GM23338 (cell line): ENCODE results near the gene SLC30A5. TPM values are rescaled to one million over a fixed set of nuclear protein-coding genes. Genes with fewer than 3 reads are reported as not detected.

ENCODE experiments used
- ATAC-seq: fragments of 200-7000 bp; cut with Tn5 transposase; 3 replicates; pipeline ENCODE4 v1.9.1; 2020
- DNase-seq: peaks from one replicate; pipeline ENCODE4 v3.0.0-alpha.2; 2015; ENCODE audit warnings: low spot score
- H2AFZ ChIP-seq: fragments of 200-600 bp; sonication (generic); 2 replicates; pipeline ENCODE4 v1.8.0; 2016; ENCODE audit warnings: antibody characterized with exemption, mild to moderate bottlenecking, moderate library complexity
- H3F3A ChIP-seq: fragments of 200-600 bp; sonication (generic); replicated peaks from 2 replicates; pipeline ENCODE4 v1.8.0; 2017; ENCODE audit warnings: antibody characterized with exemption, mixed run types, low read depth
- H3K27ac ChIP-seq: fragments of 200-600 bp; sonication (generic); 2 replicates; pipeline ENCODE4 v1.6.1; 2016; ENCODE audit warnings: low read depth
- H3K27me3 ChIP-seq: fragments of 200-600 bp; sonication (generic); 2 replicates; pipeline ENCODE4 v1.8.0; 2016; ENCODE audit warnings: mild to moderate bottlenecking, mixed run types, moderate library complexity; ENCODE audit not compliant: insufficient read depth
- H3K36me3 ChIP-seq: fragments of 200-600 bp; sonication (generic); 2 replicates; pipeline ENCODE4 v1.8.0; 2016; ENCODE audit warnings: mild to moderate bottlenecking; ENCODE audit not compliant: insufficient read depth
- H3K4me1 ChIP-seq: fragments of 200-600 bp; sonication (generic); 2 replicates; pipeline ENCODE4 v1.8.0; 2016; ENCODE audit warnings: mild to moderate bottlenecking, moderate library complexity; ENCODE audit not compliant: insufficient read depth
- H3K4me2 ChIP-seq: fragments of 200-600 bp; sonication (generic); 2 replicates; pipeline ENCODE4 v1.7.1; 2017; ENCODE audit warnings: mixed run types
- H3K4me3 ChIP-seq: fragments of 200-600 bp; sonication (generic); 2 replicates; pipeline ENCODE4 v1.6.1; 2016; ENCODE audit warnings: mixed run types
- H3K79me2 ChIP-seq: fragments of 200-600 bp; sonication (generic); replicated peaks from 2 replicates; pipeline ENCODE4 v1.8.0; 2017; ENCODE audit warnings: mild to moderate bottlenecking; ENCODE audit not compliant: insufficient read depth
- H3K9me2 ChIP-seq: fragments of 200-600 bp; sonication (generic); 2 replicates; pipeline ENCODE4 v1.8.0; 2017; ENCODE audit not compliant: insufficient read depth
- H4K20me1 ChIP-seq: fragments of 200-600 bp; sonication (generic); replicated peaks from 2 replicates; pipeline ENCODE4 v1.8.0; 2017; ENCODE audit warnings: mild to moderate bottlenecking; ENCODE audit not compliant: insufficient read depth
- H3K27ac Mint-ChIP-seq: 2 replicates; pipeline ENCODE4 v1.8.0; 2020; ENCODE audit warnings: inconsistent platforms, mild to moderate bottlenecking, moderate library complexity, mixed read lengths
- H3K27me3 Mint-ChIP-seq: 3 replicates; pipeline ENCODE4 v1.8.0; 2022; ENCODE audit warnings: low read depth, mild to moderate bottlenecking, moderate library complexity, mixed read lengths, inconsistent platforms; ENCODE audit not compliant: insufficient read depth, poor library complexity
- H3K36me3 Mint-ChIP-seq: 3 replicates; pipeline ENCODE4 v1.8.0; 2021; ENCODE audit warnings: low read depth, mild to moderate bottlenecking, inconsistent platforms, moderate library complexity, mixed read lengths
- H3K4me1 Mint-ChIP-seq: 3 replicates; pipeline ENCODE4 v1.8.0; 2020; ENCODE audit warnings: mild to moderate bottlenecking, inconsistent platforms, mixed read lengths
- H3K4me3 Mint-ChIP-seq: 3 replicates; pipeline ENCODE4 v1.8.0; 2021; ENCODE audit warnings: moderate library complexity, mild to moderate bottlenecking, inconsistent platforms, mixed read lengths
- H3K9me3 Mint-ChIP-seq: 3 replicates; pipeline ENCODE4 v1.8.0; 2020; ENCODE audit warnings: moderate library complexity, mild to moderate bottlenecking, inconsistent platforms, mixed read lengths
- CREB1 ChIP-seq: fragments of 250-450 bp; sonication (Bioruptor Pico); IDR thresholded peaks from 2 replicates; pipeline ENCODE4 v1.5.0; 2020; ENCODE audit warnings: low read depth, mild to moderate bottlenecking, moderate library complexity
- CTCF ChIP-seq, 2 experiments: fragments of 200-600 bp in 1 of 2; sonication (generic) in 1 of 2; conservative IDR thresholded peaks; 2 replicates each; pipeline versions ENCODE4 v1.5.1 to v1.6.1; 2016 to 2017; ENCODE audit warnings: antibody characterized with exemption in 2 of 2, low read depth in 2 of 2, mild to moderate bottlenecking in 2 of 2, moderate library complexity in 1 of 2
- EZH2 ChIP-seq: fragments of 200-600 bp; sonication (generic); IDR thresholded peaks from one replicate; pipeline ENCODE4 v1.8.0; 2017; ENCODE audit warnings: antibody characterized with exemption, mild to moderate bottlenecking, low read depth; ENCODE audit not compliant: unreplicated experiment
- EZH2phosphoT487 ChIP-seq: fragments of 200-600 bp; sonication (generic); IDR thresholded peaks from one replicate; pipeline ENCODE4 v1.8.1; 2018; ENCODE audit warnings: antibody characterized with exemption; ENCODE audit not compliant: unreplicated experiment
- JUNB ChIP-seq: IDR thresholded peaks from one replicate; pipeline ENCODE4 v1.6.1; 2016; ENCODE audit warnings: antibody characterized with exemption; ENCODE audit not compliant: unreplicated experiment
- POLR2AphosphoS5 ChIP-seq: IDR thresholded peaks from 2 replicates; pipeline ENCODE4 v1.6.1; 2016; ENCODE audit warnings: antibody characterized with exemption, low read depth
- REST ChIP-seq: IDR thresholded peaks from one replicate; pipeline ENCODE4 v1.6.1; 2018; ENCODE audit warnings: antibody characterized with exemption; ENCODE audit not compliant: unreplicated experiment
- STAT1 ChIP-seq: IDR thresholded peaks from one replicate; pipeline ENCODE4 v1.6.1; 2016; ENCODE audit warnings: antibody characterized with exemption; ENCODE audit not compliant: unreplicated experiment
- polyA plus RNA-seq: library from polyadenylated mRNA; unstranded; fragments of >200 nt; fragmentation: Nextera tagmentation; extraction: Ambion mirVana; gene quantifications from 2 replicates; pipeline ENCODE4 v1.2.1, GENCODE V29; 2016
- total RNA-seq: library from RNA; depleted of rRNA; stranded (reverse); fragments of >200 nt; shearing (Covaris generic); gene quantifications from 2 replicates; pipeline ENCODE4 v1.2.3, GENCODE V29; 2014
- TF ChIP-seq, protein P1 (sequence below): fragments of 250-450 bp; sonication (Bioruptor Pico); IDR thresholded peaks from 2 replicates; pipeline ENCODE4 v1.5.0; 2020; ENCODE audit warnings: mild to moderate bottlenecking, moderate library complexity
- TF ChIP-seq, protein P2 (sequence below): IDR thresholded peaks from 2 replicates; pipeline ENCODE4 v1.6.1; 2016; ENCODE audit warnings: antibody characterized with exemption

Gene SLC30A5
- total and polyA plus RNA-seq, 2 experiments from 2014 or later, result 38.2 to 43.2 TPM

GRCh38 chr5:69079556-69079955, 14.3 kb upstream of the SLC30A5 start (continued):
- TF ChIP-seq, protein P1, sequence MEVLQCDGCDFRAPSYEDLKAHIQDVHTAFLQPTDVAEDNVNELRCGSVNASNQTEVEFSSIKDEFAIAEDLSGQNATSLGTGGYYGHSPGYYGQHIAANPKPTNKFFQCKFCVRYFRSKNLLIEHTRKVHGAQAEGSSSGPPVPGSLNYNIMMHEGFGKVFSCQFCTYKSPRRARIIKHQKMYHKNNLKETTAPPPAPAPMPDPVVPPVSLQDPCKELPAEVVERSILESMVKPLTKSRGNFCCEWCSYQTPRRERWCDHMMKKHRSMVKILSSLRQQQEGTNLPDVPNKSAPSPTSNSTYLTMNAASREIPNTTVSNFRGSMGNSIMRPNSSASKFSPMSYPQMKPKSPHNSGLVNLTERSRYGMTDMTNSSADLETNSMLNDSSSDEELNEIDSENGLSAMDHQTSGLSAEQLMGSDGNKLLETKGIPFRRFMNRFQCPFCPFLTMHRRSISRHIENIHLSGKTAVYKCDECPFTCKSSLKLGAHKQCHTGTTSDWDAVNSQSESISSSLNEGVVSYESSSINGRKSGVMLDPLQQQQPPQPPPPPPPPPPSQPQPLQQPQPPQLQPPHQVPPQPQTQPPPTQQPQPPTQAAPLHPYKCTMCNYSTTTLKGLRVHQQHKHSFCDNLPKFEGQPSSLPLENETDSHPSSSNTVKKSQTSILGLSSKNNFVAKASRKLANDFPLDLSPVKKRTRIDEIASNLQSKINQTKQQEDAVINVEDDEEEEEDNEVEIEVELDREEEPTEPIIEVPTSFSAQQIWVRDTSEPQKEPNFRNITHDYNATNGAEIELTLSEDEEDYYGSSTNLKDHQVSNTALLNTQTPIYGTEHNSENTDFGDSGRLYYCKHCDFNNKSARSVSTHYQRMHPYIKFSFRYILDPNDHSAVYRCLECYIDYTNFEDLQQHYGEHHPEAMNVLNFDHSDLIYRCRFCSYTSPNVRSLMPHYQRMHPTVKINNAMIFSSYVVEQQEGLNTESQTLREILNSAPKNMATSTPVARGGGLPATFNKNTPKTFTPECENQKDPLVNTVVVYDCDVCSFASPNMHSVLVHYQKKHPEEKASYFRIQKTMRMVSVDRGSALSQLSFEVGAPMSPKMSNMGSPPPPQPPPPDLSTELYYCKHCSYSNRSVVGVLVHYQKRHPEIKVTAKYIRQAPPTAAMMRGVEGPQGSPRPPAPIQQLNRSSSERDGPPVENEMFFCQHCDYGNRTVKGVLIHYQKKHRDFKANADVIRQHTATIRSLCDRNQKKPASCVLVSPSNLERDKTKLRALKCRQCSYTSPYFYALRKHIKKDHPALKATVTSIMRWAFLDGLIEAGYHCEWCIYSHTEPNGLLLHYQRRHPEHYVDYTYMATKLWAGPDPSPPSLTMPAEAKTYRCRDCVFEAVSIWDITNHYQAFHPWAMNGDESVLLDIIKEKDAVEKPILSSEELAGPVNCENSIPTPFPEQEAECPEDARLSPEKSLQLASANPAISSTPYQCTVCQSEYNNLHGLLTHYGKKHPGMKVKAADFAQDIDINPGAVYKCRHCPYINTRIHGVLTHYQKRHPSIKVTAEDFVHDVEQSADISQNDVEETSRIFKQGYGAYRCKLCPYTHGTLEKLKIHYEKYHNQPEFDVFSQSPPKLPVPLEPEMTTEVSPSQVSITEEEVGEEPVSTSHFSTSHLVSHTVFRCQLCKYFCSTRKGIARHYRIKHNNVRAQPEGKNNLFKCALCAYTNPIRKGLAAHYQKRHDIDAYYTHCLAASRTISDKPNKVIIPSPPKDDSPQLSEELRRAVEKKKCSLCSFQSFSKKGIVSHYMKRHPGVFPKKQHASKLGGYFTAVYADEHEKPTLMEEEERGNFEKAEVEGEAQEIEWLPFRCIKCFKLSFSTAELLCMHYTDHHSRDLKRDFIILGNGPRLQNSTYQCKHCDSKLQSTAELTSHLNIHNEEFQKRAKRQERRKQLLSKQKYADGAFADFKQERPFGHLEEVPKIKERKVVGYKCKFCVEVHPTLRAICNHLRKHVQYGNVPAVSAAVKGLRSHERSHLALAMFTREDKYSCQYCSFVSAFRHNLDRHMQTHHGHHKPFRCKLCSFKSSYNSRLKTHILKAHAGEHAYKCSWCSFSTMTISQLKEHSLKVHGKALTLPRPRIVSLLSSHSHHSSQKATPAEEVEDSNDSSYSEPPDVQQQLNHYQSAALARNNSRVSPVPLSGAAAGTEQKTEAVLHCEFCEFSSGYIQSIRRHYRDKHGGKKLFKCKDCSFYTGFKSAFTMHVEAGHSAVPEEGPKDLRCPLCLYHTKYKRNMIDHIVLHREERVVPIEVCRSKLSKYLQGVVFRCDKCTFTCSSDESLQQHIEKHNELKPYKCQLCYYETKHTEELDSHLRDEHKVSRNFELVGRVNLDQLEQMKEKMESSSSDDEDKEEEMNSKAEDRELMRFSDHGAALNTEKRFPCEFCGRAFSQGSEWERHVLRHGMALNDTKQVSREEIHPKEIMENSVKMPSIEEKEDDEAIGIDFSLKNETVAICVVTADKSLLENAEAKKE (CRISPR knock-in tag), result no peak

- Histone ChIP-seq H3K36me3 (no peaks in the 10 kb centered on the region), H2AFZ (peak overlapping the region; percentile 67), H3K79me2 (no peaks in the 10 kb centered on the region), H3K27ac (no peak overlapping the region), H3K4me3 (no peak overlapping the region), H4K20me1 (no peaks in the 10 kb centered on the region), H3K9me2 (no peaks in the 10 kb centered on the region), H3K4me2 (no peak overlapping the region), H3F3A (no peaks in the 10 kb centered on the region), H3K4me1 (no peaks in the 10 kb centered on the region), H3K27me3 (no peaks in the 10 kb centered on the region)
- ATAC-seq (peak; percentile 98), DNase-seq (peak; percentile 71)
- H3K4me1 Mint-ChIP-seq, result peaks cover 15% of the 10 kb centered on the region; the same call in 2 of the 3 replicates
- H3K36me3 Mint-ChIP-seq, result 0 out of 3 replicates have a peak, but pooled peaks cover 3% of the 10 kb centered on the region
- no peak overlapping the region for H3K4me3 Mint-ChIP-seq
- H3K27me3 Mint-ChIP-seq, result peaks cover 2% of the 10 kb centered on the region
- H3K27ac Mint-ChIP-seq, result no peak overlapping the region
- TF ChIP-seq, protein P2, sequence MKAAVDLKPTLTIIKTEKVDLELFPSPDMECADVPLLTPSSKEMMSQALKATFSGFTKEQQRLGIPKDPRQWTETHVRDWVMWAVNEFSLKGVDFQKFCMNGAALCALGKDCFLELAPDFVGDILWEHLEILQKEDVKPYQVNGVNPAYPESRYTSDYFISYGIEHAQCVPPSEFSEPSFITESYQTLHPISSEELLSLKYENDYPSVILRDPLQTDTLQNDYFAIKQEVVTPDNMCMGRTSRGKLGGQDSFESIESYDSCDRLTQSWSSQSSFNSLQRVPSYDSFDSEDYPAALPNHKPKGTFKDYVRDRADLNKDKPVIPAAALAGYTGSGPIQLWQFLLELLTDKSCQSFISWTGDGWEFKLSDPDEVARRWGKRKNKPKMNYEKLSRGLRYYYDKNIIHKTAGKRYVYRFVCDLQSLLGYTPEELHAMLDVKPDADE, result no peak
- TF ChIP-seq POLR2AphosphoS5 (peak; percentile 37; the same call in 1 of the 2 replicates), CTCF (conservative IDR thresholded peaks at IDR 0.05; ENCODE audit: low read depth in 2 of 2) (peak; percentile 45 to 63), REST (no peak), EZH2 (no peak), JUNB (no peak), CREB1 (CRISPR knock-in tag) (no peak), EZH2phosphoT487 (no peak), STAT1 (no peak)
- H3K9me3 Mint-ChIP-seq, result peaks cover 8% of the 10 kb centered on the region; the same call in 2 of the 3 replicates
Measured at GRCh38 chr5:69083412-69083811, 10.4 kb upstream of the SLC30A5 start.
